OCI-LY7 (cell line): ENCODE results near the gene CSNK1D. TPM values are rescaled to one million over a fixed set of nuclear protein-coding genes. Genes with fewer than 3 reads are reported as not detected.

Experiments used
- BruUV-seq: library from RNA; stranded (reverse); fragments of 400-500 nt; replicated peaks from 2 replicates; lab custom pipeline; 2021; lab: Mats Ljungman, UMichigan
- CTCF ChIA-PET: fragments of 300-600 bp; sonication (Branson Sonifier 250); formaldehyde crosslinking; loops from one replicate; lab custom pipeline; 2022; ENCODE audit warnings: antibody characterized with exemption; ENCODE audit not compliant: unreplicated experiment; lab: Charles Lee
- POLR2A ChIA-PET: fragments of 300-600 bp; sonication (Branson Sonifier 250); formaldehyde crosslinking; loops from one replicate; lab custom pipeline; 2022; ENCODE audit warnings: antibody characterized with exemption; lab: Charles Lee
- DNase-seq: peaks from one replicate; pipeline ENCODE4 v3.0.0-alpha.2; 2015; ENCODE audit warnings: low spot score
- H2AFZ ChIP-seq: fragments of 200-600 bp; sonication (generic), shearing (Covaris generic); 2 replicates; pipeline ENCODE4 v1.6.1; 2014; ENCODE audit warnings: mild to moderate bottlenecking, antibody characterized with exemption, low read length, moderate library complexity
- H3K27ac ChIP-seq: fragments of 200-600 bp; sonication (generic); 2 replicates; pipeline ENCODE4 v1.5.1; 2014; ENCODE audit warnings: mixed run types, low read depth, mild to moderate bottlenecking, moderate library complexity, low read length, inconsistent platforms; ENCODE audit not compliant: poor library complexity, severe bottlenecking
- H3K36me3 ChIP-seq: fragments of 200-600 bp; sonication (generic); 2 replicates; pipeline ENCODE4 v1.6.1; 2014; ENCODE audit warnings: mild to moderate bottlenecking, antibody characterized with exemption, low read length, moderate library complexity, mixed read lengths; ENCODE audit not compliant: insufficient read depth
- H3K4me1 ChIP-seq: fragments of 200-600 bp; sonication (generic); 2 replicates; pipeline ENCODE4 v1.5.1; 2014; ENCODE audit warnings: mild to moderate bottlenecking, low read length; ENCODE audit not compliant: insufficient read depth, poor library complexity, severe bottlenecking
- H3K4me2 ChIP-seq: fragments of 200-600 bp; sonication (generic); 2 replicates; pipeline ENCODE4 v1.6.1; 2014; ENCODE audit warnings: mild to moderate bottlenecking, low read length
- H3K4me3 ChIP-seq: fragments of 200-600 bp; sonication (generic); 2 replicates; pipeline ENCODE4 v1.5.1; 2014; ENCODE audit warnings: mild to moderate bottlenecking, low read depth, low read length; ENCODE audit not compliant: poor library complexity, severe bottlenecking
- H3K79me2 ChIP-seq: fragments of 200-600 bp; sonication (generic); 2 replicates; pipeline ENCODE4 v1.6.1; 2016; ENCODE audit warnings: low read depth, mild to moderate bottlenecking, low read length, moderate library complexity, mixed read lengths; ENCODE audit not compliant: insufficient read depth
- H3K9me2 ChIP-seq: fragments of 200-600 bp; sonication (generic); 2 replicates; pipeline ENCODE4 v1.6.1; 2016; ENCODE audit warnings: mild to moderate bottlenecking, low read length, mixed read lengths; ENCODE audit not compliant: insufficient read depth
- H3K9me3 ChIP-seq: fragments of 200-600 bp; sonication (generic); 2 replicates; pipeline ENCODE4 v1.6.1; 2014; ENCODE audit warnings: mild to moderate bottlenecking, mixed run types, low read length, mixed read lengths
- H4K20me1 ChIP-seq: fragments of 200-600 bp; sonication (generic); 2 replicates; pipeline ENCODE4 v1.6.1; 2014; ENCODE audit warnings: mild to moderate bottlenecking, antibody characterized with exemption, low read length, moderate library complexity, mixed read lengths; ENCODE audit not compliant: insufficient read depth
- EZH2phosphoT487 ChIP-seq: fragments of 200-600 bp; sonication (generic); IDR thresholded peaks from 2 replicates; pipeline ENCODE4 v1.6.1; 2018; ENCODE audit warnings: low read depth, borderline replicate concordance, mild to moderate bottlenecking, mixed run types, antibody characterized with exemption, low read length, moderate library complexity, mixed read lengths
- intact Hi-C: fragments of 100-400 bp; cut with micrococcal nuclease; formaldehyde crosslinking; loops from one replicate; pipeline ENCODE4 v1.10.0; 2022; ENCODE audit not compliant: unreplicated experiment
- total RNA-seq, 2 experiments: library from RNA; depleted of rRNA in 1 of 2; stranded (reverse); fragments of >200 nt in 1 of 2; shearing (Covaris generic) in 1 of 2; gene quantifications; 2 replicates each; pipeline ENCODE4 v1.2.3, GENCODE V29; 2014 to 2022
- TF ChIP-seq, protein P1 (sequence below): fragments of 200-600 bp; sonication (generic); conservative IDR thresholded peaks from 2 replicates; pipeline ENCODE4 v1.5.1; 2014; ENCODE audit warnings: mild to moderate bottlenecking, antibody characterized with exemption, low read length, moderate library complexity, mixed read lengths

CSNK1D gene
- total RNA-seq, 2 experiments from 2014 or later = 53.0 to 181 TPM

DNA sequence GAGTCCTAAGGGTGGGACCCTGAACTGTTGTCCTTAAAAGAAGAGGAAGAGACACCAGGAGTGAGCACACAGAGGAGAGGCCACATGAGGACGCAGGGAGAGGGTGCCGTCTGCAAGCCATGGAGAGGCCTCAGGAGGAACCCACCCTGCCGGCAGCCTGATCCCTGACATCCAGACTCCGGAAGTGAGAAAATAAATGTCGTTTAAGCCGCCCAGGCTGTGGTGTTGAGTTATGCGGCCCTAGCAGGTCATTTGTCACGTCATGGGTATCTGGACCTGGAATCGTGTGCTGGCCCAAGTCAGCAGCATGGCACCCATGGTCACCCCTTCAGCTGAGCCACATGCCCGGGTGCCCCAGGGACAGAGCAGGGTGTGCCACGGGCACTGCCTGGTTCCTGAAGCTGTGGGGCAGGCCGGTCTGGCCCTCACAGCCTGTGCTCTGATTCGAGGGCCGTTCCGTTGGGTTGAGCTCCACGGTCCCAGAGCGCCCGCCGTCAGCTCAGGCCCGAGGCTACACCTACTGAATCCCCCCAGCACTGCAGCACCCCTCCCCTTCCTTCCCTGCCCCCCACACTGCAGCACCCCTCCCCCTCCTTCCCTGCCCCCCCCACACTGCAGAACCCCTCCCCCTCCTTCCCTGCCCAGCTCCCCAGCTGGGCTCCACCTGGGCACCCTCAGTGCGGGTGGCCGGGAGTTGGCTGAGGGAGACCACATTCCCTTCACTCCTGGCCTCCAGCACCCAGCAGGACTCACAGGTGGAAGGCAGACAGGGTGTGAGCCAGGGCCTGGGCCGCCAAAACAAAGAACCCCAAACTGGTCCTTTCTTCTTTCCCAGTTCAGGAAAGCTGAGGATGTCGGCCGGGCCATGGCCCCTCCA is 58.2 kb downstream of the CSNK1D start:
- DNase-seq = no peak
- H2AFZ ChIP-seq = no peak overlapping the region
- no peaks in the 10 kb centered on the region for H4K20me1 ChIP-seq
- no peaks in the 10 kb centered on the region for H3K36me3 ChIP-seq
- H3K27ac ChIP-seq = no peak overlapping the region
- no peak overlapping the region for H3K4me2 ChIP-seq
- no peaks in the 10 kb centered on the region for H3K79me2 ChIP-seq
- H3K9me3 ChIP-seq = no peaks in the 10 kb centered on the region
- H3K4me3 ChIP-seq = no peak overlapping the region
- ChIA-PET CTCF (no interaction called here), POLR2A (no interaction called here)
- intact Hi-C loops = no loop called here
- H3K4me1 ChIP-seq = peaks cover 13% of the 10 kb centered on the region
- TF ChIP-seq EZH2phosphoT487 = no peak
- TF ChIP-seq, protein P1, sequence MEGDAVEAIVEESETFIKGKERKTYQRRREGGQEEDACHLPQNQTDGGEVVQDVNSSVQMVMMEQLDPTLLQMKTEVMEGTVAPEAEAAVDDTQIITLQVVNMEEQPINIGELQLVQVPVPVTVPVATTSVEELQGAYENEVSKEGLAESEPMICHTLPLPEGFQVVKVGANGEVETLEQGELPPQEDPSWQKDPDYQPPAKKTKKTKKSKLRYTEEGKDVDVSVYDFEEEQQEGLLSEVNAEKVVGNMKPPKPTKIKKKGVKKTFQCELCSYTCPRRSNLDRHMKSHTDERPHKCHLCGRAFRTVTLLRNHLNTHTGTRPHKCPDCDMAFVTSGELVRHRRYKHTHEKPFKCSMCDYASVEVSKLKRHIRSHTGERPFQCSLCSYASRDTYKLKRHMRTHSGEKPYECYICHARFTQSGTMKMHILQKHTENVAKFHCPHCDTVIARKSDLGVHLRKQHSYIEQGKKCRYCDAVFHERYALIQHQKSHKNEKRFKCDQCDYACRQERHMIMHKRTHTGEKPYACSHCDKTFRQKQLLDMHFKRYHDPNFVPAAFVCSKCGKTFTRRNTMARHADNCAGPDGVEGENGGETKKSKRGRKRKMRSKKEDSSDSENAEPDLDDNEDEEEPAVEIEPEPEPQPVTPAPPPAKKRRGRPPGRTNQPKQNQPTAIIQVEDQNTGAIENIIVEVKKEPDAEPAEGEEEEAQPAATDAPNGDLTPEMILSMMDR = no peak
- no peaks in the 10 kb centered on the region for H3K9me2 ChIP-seq
- BruUV-seq = no TSS peak

DNA sequence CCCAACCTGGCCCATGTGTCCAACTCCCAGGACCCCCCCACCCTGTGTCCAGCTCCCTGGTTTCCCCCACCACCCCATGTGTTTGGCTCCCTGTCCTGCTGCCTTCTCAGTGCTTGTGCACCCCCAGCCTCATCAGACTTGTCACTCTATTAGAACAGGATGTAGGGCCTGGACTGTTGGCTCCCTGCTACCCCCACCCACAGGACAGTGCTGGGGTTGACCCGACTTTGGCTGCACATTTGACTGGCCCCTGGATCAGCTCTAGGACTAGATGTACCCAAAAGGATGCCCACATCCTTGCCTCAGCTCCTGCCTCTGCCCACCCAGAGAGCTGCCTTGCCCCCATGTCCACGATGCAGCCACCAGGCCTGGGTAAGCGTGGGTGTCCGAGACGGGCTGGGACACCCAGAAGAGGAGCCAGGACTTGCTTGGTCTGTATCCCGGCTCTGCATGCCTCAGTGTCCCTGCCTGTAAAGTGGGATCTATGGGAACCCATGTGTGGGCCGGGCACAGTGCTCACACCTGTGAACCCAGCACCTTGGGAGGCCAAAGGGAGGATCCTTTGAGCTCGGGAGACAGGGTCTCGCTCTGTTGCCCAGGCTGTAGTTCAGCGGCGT is 59.4 kb downstream of the CSNK1D start:
- Histone ChIP-seq H3K4me1 (peaks cover 13% of the 10 kb centered on the region), H3K9me3 (no peaks in the 10 kb centered on the region), H3K36me3 (no peaks in the 10 kb centered on the region), H3K9me2 (no peaks in the 10 kb centered on the region), H3K79me2 (no peaks in the 10 kb centered on the region), H3K27ac (no peak overlapping the region), H3K4me2 (no peak overlapping the region), H3K4me3 (no peak overlapping the region), H2AFZ (no peak overlapping the region), H4K20me1 (no peaks in the 10 kb centered on the region)
- ChIA-PET CTCF (interaction anchor here (0.7 kb wide), 1 partner anchor 21 kb away, joined by 3 read pairs; no protein-coding TSS in a partner anchor), POLR2A (interaction anchor here (0.5 kb wide), 1 partner anchor 20 kb away, joined by 3 read pairs; no protein-coding TSS in a partner anchor)
- no peak for DNase-seq
- no TSS peak for BruUV-seq
- intact Hi-C loops = no loop called here
- TF ChIP-seq, protein P1 = no peak
- no peak for TF ChIP-seq EZH2phosphoT487
